GM23338 (cell line): ENCODE results near the gene LNX2. TPM values are rescaled to one million over a fixed set of nuclear protein-coding genes. Genes with fewer than 3 reads are reported as not detected.

Experiments used
- ATAC-seq: fragments of 200-7000 bp; cut with Tn5 transposase; 3 replicates; pipeline ENCODE4 v1.9.1; 2020
- DNase-seq: peaks from one replicate; pipeline ENCODE4 v3.0.0-alpha.2; 2015; ENCODE audit warnings: low spot score
- H2AFZ ChIP-seq: fragments of 200-600 bp; sonication (generic); 2 replicates; pipeline ENCODE4 v1.8.0; 2016; ENCODE audit warnings: antibody characterized with exemption, mild to moderate bottlenecking, moderate library complexity
- H3F3A ChIP-seq: fragments of 200-600 bp; sonication (generic); replicated peaks from 2 replicates; pipeline ENCODE4 v1.8.0; 2017; ENCODE audit warnings: antibody characterized with exemption, mixed run types, low read depth
- H3K27ac ChIP-seq: fragments of 200-600 bp; sonication (generic); 2 replicates; pipeline ENCODE4 v1.6.1; 2016; ENCODE audit warnings: low read depth
- H3K27me3 ChIP-seq: fragments of 200-600 bp; sonication (generic); 2 replicates; pipeline ENCODE4 v1.8.0; 2016; ENCODE audit warnings: mild to moderate bottlenecking, mixed run types, moderate library complexity; ENCODE audit not compliant: insufficient read depth
- H3K36me3 ChIP-seq: fragments of 200-600 bp; sonication (generic); 2 replicates; pipeline ENCODE4 v1.8.0; 2016; ENCODE audit warnings: mild to moderate bottlenecking; ENCODE audit not compliant: insufficient read depth
- H3K4me1 ChIP-seq: fragments of 200-600 bp; sonication (generic); 2 replicates; pipeline ENCODE4 v1.8.0; 2016; ENCODE audit warnings: mild to moderate bottlenecking, moderate library complexity; ENCODE audit not compliant: insufficient read depth
- H3K4me2 ChIP-seq: fragments of 200-600 bp; sonication (generic); 2 replicates; pipeline ENCODE4 v1.7.1; 2017; ENCODE audit warnings: mixed run types
- H3K4me3 ChIP-seq: fragments of 200-600 bp; sonication (generic); 2 replicates; pipeline ENCODE4 v1.6.1; 2016; ENCODE audit warnings: mixed run types
- H3K79me2 ChIP-seq: fragments of 200-600 bp; sonication (generic); replicated peaks from 2 replicates; pipeline ENCODE4 v1.8.0; 2017; ENCODE audit warnings: mild to moderate bottlenecking; ENCODE audit not compliant: insufficient read depth
- H3K9me2 ChIP-seq: fragments of 200-600 bp; sonication (generic); 2 replicates; pipeline ENCODE4 v1.8.0; 2017; ENCODE audit not compliant: insufficient read depth
- H4K20me1 ChIP-seq: fragments of 200-600 bp; sonication (generic); replicated peaks from 2 replicates; pipeline ENCODE4 v1.8.0; 2017; ENCODE audit warnings: mild to moderate bottlenecking; ENCODE audit not compliant: insufficient read depth
- H3K27ac Mint-ChIP-seq: 2 replicates; pipeline ENCODE4 v1.8.0; 2020; ENCODE audit warnings: inconsistent platforms, mild to moderate bottlenecking, moderate library complexity, mixed read lengths
- H3K27me3 Mint-ChIP-seq: 3 replicates; pipeline ENCODE4 v1.8.0; 2022; ENCODE audit warnings: low read depth, mild to moderate bottlenecking, moderate library complexity, mixed read lengths, inconsistent platforms; ENCODE audit not compliant: insufficient read depth, poor library complexity
- H3K36me3 Mint-ChIP-seq: 3 replicates; pipeline ENCODE4 v1.8.0; 2021; ENCODE audit warnings: low read depth, mild to moderate bottlenecking, inconsistent platforms, moderate library complexity, mixed read lengths
- H3K4me1 Mint-ChIP-seq: 3 replicates; pipeline ENCODE4 v1.8.0; 2020; ENCODE audit warnings: mild to moderate bottlenecking, inconsistent platforms, mixed read lengths
- H3K4me3 Mint-ChIP-seq: 3 replicates; pipeline ENCODE4 v1.8.0; 2021; ENCODE audit warnings: moderate library complexity, mild to moderate bottlenecking, inconsistent platforms, mixed read lengths
- H3K9me3 Mint-ChIP-seq: 3 replicates; pipeline ENCODE4 v1.8.0; 2020; ENCODE audit warnings: moderate library complexity, mild to moderate bottlenecking, inconsistent platforms, mixed read lengths
- CREB1 ChIP-seq: fragments of 250-450 bp; sonication (Bioruptor Pico); IDR thresholded peaks from 2 replicates; pipeline ENCODE4 v1.5.0; 2020; ENCODE audit warnings: low read depth, mild to moderate bottlenecking, moderate library complexity
- CTCF ChIP-seq, 2 experiments: fragments of 200-600 bp in 1 of 2; sonication (generic) in 1 of 2; conservative IDR thresholded peaks; 2 replicates each; pipeline versions ENCODE4 v1.5.1 to v1.6.1; 2016 to 2017; ENCODE audit warnings: antibody characterized with exemption in 2 of 2, low read depth in 2 of 2, mild to moderate bottlenecking in 2 of 2, moderate library complexity in 1 of 2
- EZH2 ChIP-seq: fragments of 200-600 bp; sonication (generic); IDR thresholded peaks from one replicate; pipeline ENCODE4 v1.8.0; 2017; ENCODE audit warnings: antibody characterized with exemption, mild to moderate bottlenecking, low read depth; ENCODE audit not compliant: unreplicated experiment
- EZH2phosphoT487 ChIP-seq: fragments of 200-600 bp; sonication (generic); IDR thresholded peaks from one replicate; pipeline ENCODE4 v1.8.1; 2018; ENCODE audit warnings: antibody characterized with exemption; ENCODE audit not compliant: unreplicated experiment
- JUNB ChIP-seq: IDR thresholded peaks from one replicate; pipeline ENCODE4 v1.6.1; 2016; ENCODE audit warnings: antibody characterized with exemption; ENCODE audit not compliant: unreplicated experiment
- POLR2AphosphoS5 ChIP-seq: IDR thresholded peaks from 2 replicates; pipeline ENCODE4 v1.6.1; 2016; ENCODE audit warnings: antibody characterized with exemption, low read depth
- REST ChIP-seq: IDR thresholded peaks from one replicate; pipeline ENCODE4 v1.6.1; 2018; ENCODE audit warnings: antibody characterized with exemption; ENCODE audit not compliant: unreplicated experiment
- ZNF114 ChIP-seq: fragments of 250-450 bp; sonication (Bioruptor Pico); IDR thresholded peaks from 2 replicates; pipeline ENCODE4 v1.5.0; 2020; ENCODE audit warnings: mild to moderate bottlenecking, moderate library complexity
- ZNF331 ChIP-seq: fragments of 250-450 bp; sonication (Bioruptor Pico); IDR thresholded peaks from 2 replicates; pipeline ENCODE4 v1.5.0; 2020; ENCODE audit warnings: low read depth, mild to moderate bottlenecking, moderate library complexity
- polyA plus RNA-seq: library from polyadenylated mRNA; unstranded; fragments of >200 nt; fragmentation: Nextera tagmentation; extraction: Ambion mirVana; gene quantifications from 2 replicates; pipeline ENCODE4 v1.2.1, GENCODE V29; 2016
- total RNA-seq: library from RNA; depleted of rRNA; stranded (reverse); fragments of >200 nt; shearing (Covaris generic); gene quantifications from 2 replicates; pipeline ENCODE4 v1.2.3, GENCODE V29; 2014

LNX2 gene
- total and polyA plus RNA-seq, 2 experiments from 2014 or later, result 3.7 to 18.0 TPM

- H3K79me2 ChIP-seq, result peaks cover 20% of the 10 kb centered on the region
- H3K4me1 Mint-ChIP-seq, result no peaks in the 10 kb centered on the region
- no peaks in the 10 kb centered on the region for H3K27me3 ChIP-seq
- TF ChIP-seq EZH2 (no peak), CREB1 (no peak), ZNF114 (CRISPR knock-in tag) (no peak)
- ATAC-seq (no peak), DNase-seq (peak; percentile 22)
- no peak overlapping the region for H3K4me3 Mint-ChIP-seq
- H3K9me3 Mint-ChIP-seq, result no peaks in the 10 kb centered on the region
- no peaks in the 10 kb centered on the region for H3K36me3 ChIP-seq
- no peak overlapping the region for H3K4me3 ChIP-seq
- H3F3A ChIP-seq, result no peaks in the 10 kb centered on the region
- H3K27me3 Mint-ChIP-seq, result no peaks in the 10 kb centered on the region
- H4K20me1 ChIP-seq, result peaks cover 7% of the 10 kb centered on the region
- no peaks in the 10 kb centered on the region for H3K4me1 ChIP-seq
- no peak overlapping the region for H3K4me2 ChIP-seq
- no peaks in the 10 kb centered on the region for H3K36me3 Mint-ChIP-seq
- no peaks in the 10 kb centered on the region for H3K9me2 ChIP-seq
- H3K27ac Mint-ChIP-seq, result no peak overlapping the region
- H2AFZ ChIP-seq, result no peak overlapping the region
- H3K27ac ChIP-seq, result no peak overlapping the region
Observed at GRCh38 chr13:27578121-27579030, 42.0 kb downstream of the LNX2 start.

- no peaks in the 10 kb centered on the region for H3K36me3 ChIP-seq
- Mint-ChIP-seq H3K4me3 (no peak overlapping the region), H3K27ac (no peak overlapping the region), H3K4me1 (0 out of 3 replicates have a peak, but pooled peaks cover 3% of the 10 kb centered on the region), H3K27me3 (no peaks in the 10 kb centered on the region), H3K36me3 (no peaks in the 10 kb centered on the region), H3K9me3 (no peaks in the 10 kb centered on the region)
- no peaks in the 10 kb centered on the region for H3F3A ChIP-seq
- no peak overlapping the region for H3K4me2 ChIP-seq
- no peak overlapping the region for H2AFZ ChIP-seq
- no peaks in the 10 kb centered on the region for H3K4me1 ChIP-seq
- no peaks in the 10 kb centered on the region for H3K9me2 ChIP-seq
- peaks cover 20% of the 10 kb centered on the region for H3K79me2 ChIP-seq
- H4K20me1 ChIP-seq, result no peaks in the 10 kb centered on the region; the same call in 1 of the 2 replicates
- H3K27me3 ChIP-seq, result no peaks in the 10 kb centered on the region
- no peak for DNase-seq
- H3K27ac ChIP-seq, result no peak overlapping the region
- no peak overlapping the region for H3K4me3 ChIP-seq
- ATAC-seq, result no peak
- TF ChIP-seq ZNF114 (CRISPR knock-in tag) (no peak), REST (no peak), CREB1 (no peak), EZH2phosphoT487 (no peak), CTCF (conservative IDR thresholded peaks at IDR 0.05; ENCODE audit: low read depth in 2 of 2) (no peak), EZH2 (no peak), ZNF331 (CRISPR knock-in tag) (no peak), POLR2AphosphoS5 (no peak), JUNB (no peak)
Observed at GRCh38 chr13:27574661-27575060, 45.7 kb downstream of the LNX2 start.
